A549 (cell line): ENCODE measurements around the gene TSR3. TPM values are rescaled to one million over a fixed set of nuclear protein-coding genes. Genes with fewer than 3 reads are reported as not detected.

ENCODE experiments used
- ATAC-seq, 2 experiments: fragments of 200-7000 bp in 1 of 2; fragments of >200 bp in 1 of 2; cut with Nextera tagmentation in 1 of 2; cut with Tn5 transposase in 1 of 2; 3 replicates each; pipeline versions ENCODE4 v1.8.0 to v1.9.1; 2018 to 2020; ENCODE audit warnings: mild to moderate bottlenecking in 1 of 2, moderate library complexity in 1 of 2
- CTCF ChIA-PET: fragments of 300-600 bp; sonication (Branson Sonifier 250); formaldehyde crosslinking; extraction: SDS; loops from one replicate; lab custom pipeline; 2021; ENCODE audit warnings: antibody characterized with exemption, inconsistent platforms; lab: Yijun Ruan, JAX
- POLR2A ChIA-PET: fragments of 350-600 bp; formaldehyde crosslinking; extraction: SDS; loops from one replicate; lab custom pipeline; 2021; ENCODE audit warnings: antibody characterized with exemption, inconsistent platforms; lab: Yijun Ruan, JAX
- DNase-seq, 2 experiments: peaks; one replicate each; pipeline versions ENCODE4 v3.0.0 to v3.0.0-alpha.2; 2011 to 2016; ENCODE audit warnings: low read depth in 1 of 2, low spot score in 1 of 2
- FAIRE-seq: peaks from 2 replicates; lab custom pipeline; 2011; peaks lifted over from hg19 to GRCh38; lab: Jason Lieb, UNC
- H3K27ac ChIP-seq, 2 experiments: fragments of >200 bp; sonication (Bioruptor Twin); formaldehyde crosslinking; 3 replicates each; pipeline ENCODE4 v1.5.1; 2016 to 2017
- H3K4me1 ChIP-seq: fragments of >200 bp; sonication (Bioruptor Twin); formaldehyde crosslinking; 3 replicates; pipeline ENCODE4 v1.6.1; 2016
- H3K4me2 ChIP-seq: fragments of >200 bp; sonication (Bioruptor Twin); formaldehyde crosslinking; 3 replicates; pipeline ENCODE4 v1.6.1; 2016
- H3K4me3 ChIP-seq: fragments of >200 bp; sonication (Bioruptor Twin); formaldehyde crosslinking; 3 replicates; pipeline ENCODE4 v1.5.1; 2016
- H3K9me3 ChIP-seq: fragments of >200 bp; sonication (Bioruptor Twin); formaldehyde crosslinking; 3 replicates; pipeline ENCODE4 v1.6.1; 2016
- ATOH8 ChIP-seq: fragments of 250-450 bp; sonication (Bioruptor Pico); IDR thresholded peaks from 2 replicates; pipeline ENCODE4 v1.5.0; 2020; ENCODE audit warnings: low read depth, mild to moderate bottlenecking, moderate library complexity
- BHLHE40 ChIP-seq: IDR thresholded peaks from 2 replicates; pipeline ENCODE4 v1.6.1; 2012; ENCODE audit warnings: low read depth, low read length, inconsistent platforms
- CBX8 ChIP-seq: fragments of 200-600 bp; sonication (generic); IDR thresholded peaks from 2 replicates; pipeline ENCODE4 v1.6.1; 2016
- CEBPB ChIP-seq, 2 experiments: fragments of >200 bp in 1 of 2; sonication (Bioruptor Twin) in 1 of 2; formaldehyde crosslinking in 1 of 2; IDR thresholded peaks; 2 replicates each; pipeline ENCODE4 v1.6.1; 2012 to 2016
- CHD2 ChIP-seq: fragments of 150-350 bp; IDR thresholded peaks from 2 replicates; pipeline ENCODE4 v1.6.1; 2014; ENCODE audit warnings: low read length; ENCODE audit not compliant: partially characterized antibody
- CHD4 ChIP-seq: fragments of 200-600 bp; sonication (generic); IDR thresholded peaks from 2 replicates; pipeline ENCODE4 v1.6.1; 2016; ENCODE audit warnings: antibody characterized with exemption, mild to moderate bottlenecking, borderline replicate concordance
- CTCF ChIP-seq: fragments of >200 bp; sonication (Bioruptor Twin); formaldehyde crosslinking; IDR thresholded peaks from 3 replicates; pipeline ENCODE4 v1.5.1; 2016
- EHMT2 ChIP-seq: fragments of 200-600 bp; sonication (generic); IDR thresholded peaks from 2 replicates; pipeline ENCODE4 v1.6.1; 2016; ENCODE audit warnings: antibody characterized with exemption, low read depth, mild to moderate bottlenecking, moderate library complexity
- EP300 ChIP-seq, 2 experiments: fragments of >200 bp; sonication (Bioruptor Twin); formaldehyde crosslinking; IDR thresholded peaks; 2 replicates in 1 of 2; 3 replicates in 1 of 2; pipeline ENCODE4 v1.6.1; 2016 to 2017
- ESRRA ChIP-seq: fragments of 150-350 bp; IDR thresholded peaks from 2 replicates; pipeline ENCODE4 v1.6.1; 2014; ENCODE audit warnings: mild to moderate bottlenecking, low read length, borderline replicate concordance
- FOSB ChIP-seq: fragments of 250-450 bp; sonication (Bioruptor Pico); IDR thresholded peaks from 2 replicates; pipeline ENCODE4 v1.5.0; 2020; ENCODE audit warnings: mild to moderate bottlenecking, moderate library complexity
- FOSL2 ChIP-seq, 2 experiments: fragments of 450-650 bp in 1 of 2; fragments of >200 bp in 1 of 2; sonication (Bioruptor Twin) in 1 of 2; formaldehyde crosslinking; IDR thresholded peaks; 2 replicates each; pipeline versions ENCODE4 v1.5.0 to v1.6.1; 2016 to 2020; ENCODE audit warnings: mild to moderate bottlenecking in 1 of 2, moderate library complexity in 1 of 2
- FOXS1 ChIP-seq: fragments of 250-450 bp; sonication (Bioruptor Pico); IDR thresholded peaks from 2 replicates; pipeline ENCODE4 v1.5.0; 2020; ENCODE audit warnings: mild to moderate bottlenecking, moderate library complexity
- HEYL ChIP-seq: fragments of 250-450 bp; sonication (Bioruptor Pico); IDR thresholded peaks from 2 replicates; pipeline ENCODE4 v1.8.0; 2021; ENCODE audit warnings: mild to moderate bottlenecking, moderate library complexity
- HOXA7 ChIP-seq: fragments of 250-450 bp; sonication (Bioruptor Pico); IDR thresholded peaks from 2 replicates; pipeline ENCODE4 v1.5.0; 2020; ENCODE audit warnings: mild to moderate bottlenecking, moderate library complexity
- HOXB13 ChIP-seq: fragments of 250-450 bp; sonication (Bioruptor Pico); IDR thresholded peaks from 2 replicates; pipeline ENCODE4 v1.5.0; 2020; ENCODE audit warnings: low read depth, mild to moderate bottlenecking, moderate library complexity
- HOXB5 ChIP-seq: fragments of 250-450 bp; sonication (Bioruptor Pico); IDR thresholded peaks from 2 replicates; pipeline ENCODE4 v1.5.0; 2020; ENCODE audit warnings: mild to moderate bottlenecking, moderate library complexity
- JUNB ChIP-seq: fragments of >200 bp; sonication (Bioruptor Twin); formaldehyde crosslinking; IDR thresholded peaks from 2 replicates; pipeline ENCODE4 v1.6.1; 2016
- KDM5A ChIP-seq: fragments of 200-600 bp; sonication (generic); IDR thresholded peaks from 2 replicates; pipeline ENCODE4 v1.6.1; 2016; ENCODE audit warnings: antibody characterized with exemption, mild to moderate bottlenecking
- MAZ ChIP-seq: fragments of 150-350 bp; IDR thresholded peaks from 2 replicates; pipeline ENCODE4 v1.6.1; 2014; ENCODE audit warnings: antibody characterized with exemption, low read depth, low read length, borderline replicate concordance
- MYC ChIP-seq: IDR thresholded peaks from 2 replicates; pipeline ENCODE4 v1.6.1; 2012; ENCODE audit warnings: mild to moderate bottlenecking, inconsistent platforms, low read length, improper control_type of control experiment, borderline replicate concordance
- NFE2L2 ChIP-seq: fragments of 150-350 bp; conservative IDR thresholded peaks from 2 replicates; pipeline ENCODE4 v1.6.1; 2014; ENCODE audit warnings: low read length
- PHF8 ChIP-seq: fragments of 200-600 bp; sonication (generic); IDR thresholded peaks from 2 replicates; pipeline ENCODE4 v1.6.1; 2016; ENCODE audit warnings: low read depth, mild to moderate bottlenecking, antibody characterized with exemption, moderate library complexity, borderline replicate concordance
- POLR2A ChIP-seq: IDR thresholded peaks from 2 replicates; pipeline ENCODE4 v1.6.1; 2012; ENCODE audit warnings: mild to moderate bottlenecking, low read length
- POLR2AphosphoS2 ChIP-seq: conservative IDR thresholded peaks from 2 replicates; pipeline ENCODE4 v1.6.1; 2012; ENCODE audit warnings: low read length, improper control_type of control experiment, inconsistent platforms
- RAD21 ChIP-seq, 2 experiments: fragments of >200 bp in 1 of 2; sonication (Bioruptor Twin) in 1 of 2; formaldehyde crosslinking in 1 of 2; IDR thresholded peaks in 1 of 2; conservative IDR thresholded peaks in 1 of 2; 2 replicates in 1 of 2; 3 replicates in 1 of 2; pipeline ENCODE4 v1.6.1; 2012 to 2018; ENCODE audit warnings: inconsistent platforms in 1 of 2
- RARB ChIP-seq: fragments of 250-450 bp; sonication (Bioruptor Pico); IDR thresholded peaks from 2 replicates; pipeline ENCODE4 v1.8.0; 2021; ENCODE audit warnings: mild to moderate bottlenecking, moderate library complexity
- RNF2 ChIP-seq: fragments of 200-600 bp; sonication (generic); IDR thresholded peaks from 2 replicates; pipeline ENCODE4 v1.6.1; 2016; ENCODE audit warnings: low read depth, mild to moderate bottlenecking, antibody characterized with exemption, moderate library complexity, borderline replicate concordance
- SMC3 ChIP-seq: fragments of >200 bp; sonication (Bioruptor Twin); formaldehyde crosslinking; IDR thresholded peaks from 3 replicates; pipeline ENCODE4 v1.6.1; 2018; ENCODE audit warnings: inconsistent platforms
- TFCP2L1 ChIP-seq: fragments of 250-450 bp; sonication (Bioruptor Pico); IDR thresholded peaks from 2 replicates; pipeline ENCODE4 v1.5.0; 2021; ENCODE audit warnings: mild to moderate bottlenecking
- USF2 ChIP-seq: fragments of 450-650 bp; IDR thresholded peaks from 2 replicates; pipeline ENCODE4 v1.6.1; 2014; ENCODE audit warnings: antibody characterized with exemption
- WGBS: methylation state at CpG from one replicate; pipeline ENCODE4 v1.1.6; 2017; ENCODE audit errors: missing lambda C conversion rate; 5-methylcytosine and 5-hydroxymethylcytosine counted together
- polyA plus RNA-seq, 4 experiments: library from polyadenylated mRNA; depleted of rRNA in 3 of 4; stranded (reverse); fragments of >200 nt; fragmentation: RNase III in 1 of 4; extraction: RNeasy Plus Mini Kit Qiagen cat#74134 plus additional on column Dnase treatment in 1 of 4; gene quantifications; 2 replicates in 3 of 4; 3 replicates in 1 of 4; pipeline ENCODE4 v1.2.3, GENCODE V29; 2011 to 2017
- TF ChIP-seq, protein P1 (sequence below): fragments of >200 bp; sonication (Bioruptor Twin); formaldehyde crosslinking; IDR thresholded peaks from 3 replicates; pipeline ENCODE4 v1.6.1; 2016
- TF ChIP-seq, protein P2 (sequence below): IDR thresholded peaks from 2 replicates; pipeline ENCODE4 v1.6.1; 2012

Gene TSR3
- polyA plus RNA-seq, 2 of the 4 experiments (the other 2 are of a cell fraction): 32.6 to 52.3 TPM

GRCh38 chr16:1379304-1380076, 27.8 kb upstream of the TSR3 start (continued):
- TF ChIP-seq RNF2 (no peak; the same call in 1 of the 2 replicates), PHF8 (peak; percentile 57), ESRRA (no peak), BHLHE40 (no peak), HOXB5 (peak; percentile 46; the same call in 1 of the 2 replicates), KDM5A (no peak)
- TF ChIP-seq, protein P1, sequence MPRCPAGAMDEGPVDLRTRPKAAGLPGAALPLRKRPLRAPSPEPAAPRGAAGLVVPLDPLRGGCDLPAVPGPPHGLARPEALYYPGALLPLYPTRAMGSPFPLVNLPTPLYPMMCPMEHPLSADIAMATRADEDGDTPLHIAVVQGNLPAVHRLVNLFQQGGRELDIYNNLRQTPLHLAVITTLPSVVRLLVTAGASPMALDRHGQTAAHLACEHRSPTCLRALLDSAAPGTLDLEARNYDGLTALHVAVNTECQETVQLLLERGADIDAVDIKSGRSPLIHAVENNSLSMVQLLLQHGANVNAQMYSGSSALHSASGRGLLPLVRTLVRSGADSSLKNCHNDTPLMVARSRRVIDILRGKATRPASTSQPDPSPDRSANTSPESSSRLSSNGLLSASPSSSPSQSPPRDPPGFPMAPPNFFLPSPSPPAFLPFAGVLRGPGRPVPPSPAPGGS: peak; percentile 72; the same call in 2 of the 3 replicates

GRCh38 chr16:1378804-1379303, 27.2 kb upstream of the TSR3 start:
- POLR2A ChIA-PET: interaction anchor here (0.7 to 2.5 kb wide), 9 partner anchors 10 to 404 kb away, joined by 3 to 10 read pairs (median 4); partner anchors contain the start of genes NUBP2, SPSB3 and UQCC4
- 2% methylated on average over 13 of the region's 31 CpGs for WGBS
- TF ChIP-seq ATOH8 (CRISPR knock-in tag): no peak
- no peak for TF ChIP-seq EP300 (IDR thresholded peaks at IDR 0.05)
- no peak for TF ChIP-seq CTCF
- no peak for TF ChIP-seq CHD2
- TF ChIP-seq KDM5A: no peak
- TF ChIP-seq CBX8: no peak
- TF ChIP-seq FOSB (CRISPR knock-in tag): peak; percentile 90; the same call in 1 of the 2 replicates
- TF ChIP-seq HOXB13 (CRISPR knock-in tag): 0 out of 2 replicates have a peak, but pooled peaks have one; percentile 31
- TF ChIP-seq TFCP2L1 (CRISPR knock-in tag): peak; percentile 89
- no peak for TF ChIP-seq SMC3
- peak; percentile 43 for TF ChIP-seq POLR2A
- TF ChIP-seq MAZ: no peak
- no peak for TF ChIP-seq USF2
- TF ChIP-seq MYC: no peak
- no peak for TF ChIP-seq JUNB
- TF ChIP-seq POLR2AphosphoS2: no peak
- TF ChIP-seq RAD21 (conservative IDR thresholded peaks at IDR 0.05 in 1 of 2, IDR thresholded peaks at IDR 0.05 in 1 of 2): no peak
- peak; percentile 55; the same call in 1 of the 2 replicates for TF ChIP-seq HOXA7
- peak; percentile 9; the same call in 1 of the 2 replicates for TF ChIP-seq FOSL2 (IDR thresholded peaks at IDR 0.05)
- TF ChIP-seq FOSL2 (CRISPR knock-in tag; IDR thresholded peaks at IDR 0.05): peak; percentile 94
- TF ChIP-seq RARB (CRISPR knock-in tag): peak; percentile 83
- TF ChIP-seq FOXS1 (CRISPR knock-in tag): no peak
- TF ChIP-seq CHD4: no peak
- peak; percentile 96 for TF ChIP-seq NFE2L2
- TF ChIP-seq, protein P2, sequence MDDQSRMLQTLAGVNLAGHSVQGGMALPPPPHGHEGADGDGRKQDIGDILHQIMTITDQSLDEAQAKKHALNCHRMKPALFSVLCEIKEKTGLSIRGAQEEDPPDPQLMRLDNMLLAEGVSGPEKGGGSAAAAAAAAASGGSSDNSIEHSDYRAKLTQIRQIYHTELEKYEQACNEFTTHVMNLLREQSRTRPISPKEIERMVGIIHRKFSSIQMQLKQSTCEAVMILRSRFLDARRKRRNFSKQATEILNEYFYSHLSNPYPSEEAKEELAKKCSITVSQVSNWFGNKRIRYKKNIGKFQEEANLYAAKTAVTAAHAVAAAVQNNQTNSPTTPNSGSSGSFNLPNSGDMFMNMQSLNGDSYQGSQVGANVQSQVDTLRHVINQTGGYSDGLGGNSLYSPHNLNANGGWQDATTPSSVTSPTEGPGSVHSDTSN: peak; percentile 50; the same call in 1 of the 2 replicates
- peak in 1 of 2 experiments; percentile 39; a peak in 1 of 4 replicates for TF ChIP-seq CEBPB (IDR thresholded peaks at IDR 0.05)
- TF ChIP-seq HEYL: no peak
- TF ChIP-seq EHMT2: no peak

More at GRCh38 chr16:1378804-1379303, 27.2 kb upstream of the TSR3 start:
- FAIRE-seq (no peak), ATAC-seq (peak; percentile 74 to 78), DNase-seq (peak; percentile 76 to 79)
- CTCF ChIA-PET: interaction anchor here (0.7 to 11.4 kb wide), 6 partner anchors 8 to 550 kb away, joined by 3 to 127 read pairs (median 6); partner anchors contain the start of gene UQCC4
- peak overlapping the region; percentile 70 for H3K4me3 ChIP-seq
- peak overlapping the region; percentile 99 for H3K4me2 ChIP-seq
- H3K9me3 ChIP-seq: no peaks in the 10 kb centered on the region
- H3K4me1 ChIP-seq: peaks cover 27% of the 10 kb centered on the region
- H3K27ac ChIP-seq: peak overlapping the region; percentile 93 to 100
